H1 (cell line): ENCODE data around the gene KDELR1. TPM values are rescaled to one million over a fixed set of nuclear protein-coding genes. Genes with fewer than 3 reads are reported as not detected.
A peak's percentile ranks its signal among the peaks of the same experiment; 100 is the strongest.

ENCODE experiments used
- CTCF ChIA-PET: fragments of 300-600 bp; sonication (Branson Sonifier 250); formaldehyde crosslinking; loops from one replicate; lab custom pipeline; 2021; ENCODE audit not compliant: partially characterized antibody; lab: Charles Lee
- POLR2A ChIA-PET: fragments of 300-600 bp; sonication (Branson Sonifier 250); formaldehyde crosslinking; loops from one replicate; lab custom pipeline; 2021; ENCODE audit warnings: inconsistent platforms; ENCODE audit not compliant: partially characterized antibody; lab: Charles Lee
- DNase-seq, 2 experiments: peaks; one replicate each; pipeline versions ENCODE4 v3.0.0 to v3.0.0-alpha.2; 2010 to 2022; ENCODE audit warnings: low spot score in 2 of 2, low read depth in 1 of 2, mixed read lengths in 1 of 2
- FAIRE-seq: peaks from 2 replicates; lab custom pipeline; 2011; peaks lifted over from hg19 to GRCh38; lab: Jason Lieb, UNC
- H2AFZ ChIP-seq: 2 replicates; pipeline ENCODE4 v1.8.1; 2012; ENCODE audit warnings: low read length, inconsistent platforms
- H2AK5ac ChIP-seq: 2 replicates; pipeline ENCODE4 v1.6.1; 2013; ENCODE audit warnings: low read depth, low read length
- H2BK120ac ChIP-seq: replicated peaks from 2 replicates; pipeline ENCODE3; 2013; ENCODE audit warnings: low read depth, low read length, inconsistent platforms
- H2BK12ac ChIP-seq: 2 replicates; pipeline ENCODE4 v1.6.1; 2013; ENCODE audit warnings: low read depth, low read length
- H2BK15ac ChIP-seq: 2 replicates; pipeline ENCODE4 v1.6.1; 2013; ENCODE audit warnings: low read length
- H2BK20ac ChIP-seq: 2 replicates; pipeline ENCODE4 v1.6.1; 2013; ENCODE audit warnings: low read length
- H2BK5ac ChIP-seq: 2 replicates; pipeline ENCODE4 v1.6.1; 2013; ENCODE audit warnings: low read depth, low read length
- H3K14ac ChIP-seq: 2 replicates; pipeline ENCODE4 v1.6.1; 2013; ENCODE audit warnings: inconsistent platforms; ENCODE audit not compliant: insufficient read length
- H3K18ac ChIP-seq: 2 replicates; pipeline ENCODE4 v1.6.1; 2013; ENCODE audit warnings: low read length; ENCODE audit errors: extremely low read depth
- H3K23ac ChIP-seq: 2 replicates; pipeline ENCODE4 v1.6.1; 2013; ENCODE audit warnings: inconsistent platforms; ENCODE audit not compliant: insufficient read length
- H3K23me2 ChIP-seq: 2 replicates; pipeline ENCODE4 v1.6.1; 2013; ENCODE audit warnings: low read depth, low read length
- H3K27ac ChIP-seq: 2 replicates; pipeline ENCODE4 v1.6.1; 2011; ENCODE audit warnings: low read depth, low read length, inconsistent platforms
- H3K27me3 ChIP-seq, 4 experiments: replicated peaks in 1 of 4; 1 replicate in 1 of 4; 2 replicates in 3 of 4; pipeline versions ENCODE4 v1.6.1 to v1.8.1; 2011 to 2013; ENCODE audit warnings: low read length in 3 of 4, mild to moderate bottlenecking in 3 of 4, inconsistent platforms in 2 of 4, mixed read lengths in 2 of 4, moderate library complexity in 1 of 4; ENCODE audit not compliant: control insufficient read depth in 3 of 4, insufficient read depth in 3 of 4; ENCODE audit errors: extremely low read depth in 1 of 4
- H3K36me3 ChIP-seq, 4 experiments: 2 replicates each; pipeline versions ENCODE4 v1.6.1 to v1.8.1; 2011 to 2013; ENCODE audit warnings: mild to moderate bottlenecking in 4 of 4, low read length in 3 of 4, moderate library complexity in 2 of 4, control low read depth in 1 of 4, inconsistent platforms in 1 of 4; ENCODE audit not compliant: insufficient read depth in 4 of 4, control insufficient read depth in 2 of 4
- H3K4ac ChIP-seq: replicated peaks from 2 replicates; pipeline ENCODE3; 2013; ENCODE audit warnings: low read length, low read depth, mixed read lengths, inconsistent platforms; ENCODE audit not compliant: insufficient read length
- H3K4me1 ChIP-seq, 4 experiments: replicated peaks in 1 of 4; 1 replicate in 1 of 4; 2 replicates in 3 of 4; pipeline versions ENCODE4 v1.6.1 to v1.8.1; 2011 to 2013; ENCODE audit warnings: low read length in 3 of 4, inconsistent platforms in 2 of 4, mixed read lengths in 1 of 4; ENCODE audit not compliant: insufficient read depth in 4 of 4, control insufficient read depth in 3 of 4
- H3K4me2 ChIP-seq, 2 experiments: 2 replicates each; pipeline versions ENCODE4 v1.6.1 to v1.8.1; 2011 to 2013; ENCODE audit warnings: low read depth in 2 of 2, low read length in 2 of 2, control low read depth in 1 of 2, inconsistent platforms in 1 of 2, mild to moderate bottlenecking in 1 of 2; ENCODE audit not compliant: insufficient read depth in 1 of 2
- H3K4me3 ChIP-seq, 4 experiments: fragments of 200-600, 300-600 bp in 1 of 4; sonication (generic), shearing (Covaris generic), sonication (Bioruptor Twin) in 1 of 4; 2 replicates each; pipeline versions ENCODE4 v1.5.1 to v1.8.1; 2011 to 2016; ENCODE audit warnings: low read length in 4 of 4, low read depth in 3 of 4, control low read depth in 2 of 4, inconsistent platforms in 2 of 4, mild to moderate bottlenecking in 2 of 4, mixed read lengths in 1 of 4, moderate library complexity in 1 of 4; ENCODE audit not compliant: insufficient read depth in 2 of 4; ENCODE audit errors: extremely low read depth in 1 of 4
- H3K56ac ChIP-seq: replicated peaks from 2 replicates; pipeline ENCODE3; 2013; ENCODE audit warnings: low read depth, mild to moderate bottlenecking, mixed read lengths, low read length, inconsistent platforms; ENCODE audit not compliant: insufficient read length
- H3K79me1 ChIP-seq: 2 replicates; pipeline ENCODE4 v1.6.1; 2013; ENCODE audit warnings: low read depth, low read length, control low read depth
- H3K79me2 ChIP-seq, 2 experiments: 2 replicates each; pipeline versions ENCODE4 v1.6.1 to v1.8.1; 2012 to 2013; ENCODE audit warnings: low read length in 2 of 2, mild to moderate bottlenecking in 2 of 2, inconsistent platforms in 1 of 2; ENCODE audit not compliant: insufficient read depth in 2 of 2, control insufficient read depth in 1 of 2
- H3K9ac ChIP-seq, 4 experiments: replicated peaks in 1 of 4; 1 replicate in 1 of 4; 2 replicates in 3 of 4; pipeline versions ENCODE4 v1.6.1 to v1.8.1; 2011 to 2013; ENCODE audit warnings: low read depth in 3 of 4, low read length in 3 of 4, control low read depth in 2 of 4, mild to moderate bottlenecking in 2 of 4, moderate library complexity in 2 of 4, inconsistent platforms in 1 of 4; ENCODE audit errors: extremely low read depth in 1 of 4
- H3K9me3 ChIP-seq, 2 experiments: 2 replicates each; pipeline versions ENCODE4 v1.6.1 to v1.8.1; 2012 to 2013; ENCODE audit warnings: mild to moderate bottlenecking in 2 of 2, moderate library complexity in 2 of 2, control low read depth in 1 of 2, inconsistent platforms in 1 of 2, low read depth in 1 of 2, low read length in 1 of 2, mixed read lengths in 1 of 2; ENCODE audit not compliant: insufficient read depth in 2 of 2
- H4K20me1 ChIP-seq, 2 experiments: replicated peaks in 1 of 2; 2 replicates each; pipeline versions ENCODE3 to v1.8.1; 2011 to 2013; ENCODE audit warnings: inconsistent platforms in 2 of 2, low read length in 2 of 2, mild to moderate bottlenecking in 1 of 2; ENCODE audit not compliant: insufficient read depth in 2 of 2, control insufficient read depth in 1 of 2
- H4K5ac ChIP-seq: 2 replicates; pipeline ENCODE4 v1.6.1; 2013; ENCODE audit warnings: low read length, low read depth, mixed read lengths, inconsistent platforms; ENCODE audit not compliant: insufficient read length
- H4K8ac ChIP-seq: 2 replicates; pipeline ENCODE4 v1.8.0; 2013; ENCODE audit warnings: mild to moderate bottlenecking, moderate library complexity, low read length, inconsistent platforms; ENCODE audit not compliant: insufficient read depth; ENCODE audit errors: extremely low read depth
- H4K91ac ChIP-seq: replicated peaks from 2 replicates; pipeline ENCODE3; 2013; ENCODE audit warnings: low read length, mixed read lengths, inconsistent platforms; ENCODE audit not compliant: insufficient read length
- BCL11A ChIP-seq, 2 experiments: IDR thresholded peaks; one replicate each; pipeline ENCODE4 v1.6.1; 2011; ENCODE audit warnings: low read depth in 2 of 2, low read length in 2 of 2, mild to moderate bottlenecking in 2 of 2
- CEBPB ChIP-seq: IDR thresholded peaks from 2 replicates; pipeline ENCODE4 v1.6.1; 2012; ENCODE audit warnings: low read depth, low read length
- CHD1 ChIP-seq: IDR thresholded peaks from 2 replicates; pipeline ENCODE4 v1.6.1; 2012; ENCODE audit warnings: low read depth, low read length, improper control_type of control experiment
- CHD2 ChIP-seq: IDR thresholded peaks from 2 replicates; pipeline ENCODE4 v1.6.1; 2012; ENCODE audit warnings: low read length, improper control_type of control experiment
- EP300 ChIP-seq, 2 experiments: IDR thresholded peaks; 1 replicate in 1 of 2; 2 replicates in 1 of 2; pipeline ENCODE4 v1.6.1; 2011 to 2012; ENCODE audit warnings: low read depth in 2 of 2, low read length in 2 of 2, mild to moderate bottlenecking in 2 of 2, borderline replicate concordance in 1 of 2, inconsistent platforms in 1 of 2, moderate library complexity in 1 of 2
- GTF2F1 ChIP-seq: IDR thresholded peaks from 2 replicates; pipeline ENCODE4 v1.6.1; 2012; ENCODE audit warnings: low read depth, low read length, improper control_type of control experiment, borderline replicate concordance
- JUN ChIP-seq: IDR thresholded peaks from 2 replicates; pipeline ENCODE4 v1.6.1; 2011; ENCODE audit warnings: low read depth, mild to moderate bottlenecking, improper control_type of control experiment, low read length
- KDM1A ChIP-seq: fragments of 200-600, 300-600 bp; sonication (generic); IDR thresholded peaks from 2 replicates; pipeline ENCODE4 v1.7.1; 2016; ENCODE audit warnings: mild to moderate bottlenecking, low read length, borderline replicate concordance
- KDM4A ChIP-seq: IDR thresholded peaks from one replicate; pipeline ENCODE4 v1.7.1; 2012; ENCODE audit warnings: low read depth, mild to moderate bottlenecking, moderate library complexity, low read length, inconsistent platforms; ENCODE audit not compliant: severe bottlenecking
- POLR2AphosphoS5 ChIP-seq: IDR thresholded peaks from 2 replicates; pipeline ENCODE4 v1.6.1; 2011; ENCODE audit warnings: low read depth, low read length
- POU5F1 ChIP-seq: IDR thresholded peaks from 2 replicates; pipeline ENCODE4 v1.6.1; 2011; ENCODE audit warnings: low read depth, mild to moderate bottlenecking, low read length, moderate library complexity
- RFX5 ChIP-seq: IDR thresholded peaks from 2 replicates; pipeline ENCODE4 v1.6.1; 2011; ENCODE audit warnings: low read depth, low read length, improper control_type of control experiment, borderline replicate concordance
- SP4 ChIP-seq: IDR thresholded peaks from 2 replicates; pipeline ENCODE4 v1.6.1; 2012; ENCODE audit warnings: low read length, inconsistent platforms
- WGBS, 2 experiments: shearing (Covaris generic) in 1 of 2; methylation state at CpG; one replicate each; pipeline versions ENCODE4 v1.1.6 to v1.1.7; 2013 to 2015; ENCODE audit warnings: low lambda C conversion rate in 2 of 2, mixed read lengths in 2 of 2, inconsistent platforms in 1 of 2, low coverage in 1 of 2, missing lambda C conversion rate in 1 of 2; ENCODE audit not compliant: insufficient replicate concordance in 2 of 2, insufficient coverage in 1 of 2, insufficient read length in 1 of 2; ENCODE audit errors: extremely low coverage in 1 of 2, missing lambda C conversion rate in 1 of 2; 5-methylcytosine and 5-hydroxymethylcytosine counted together
- polyA plus RNA-seq, 7 experiments: library from polyadenylated mRNA; depleted of rRNA in 3 of 7; stranded (reverse) in 5 of 7; unstranded in 2 of 7; fragments of >200 nt in 5 of 7; fragments of 200-250 nt in 2 of 7; gene quantifications; 1 replicate in 5 of 7; 2 replicates in 1 of 7; 4 replicates in 1 of 7; pipeline versions ENCODE4 v1.2.1 to v1.2.3, GENCODE V29; 2011 to 2013; ENCODE audit warnings: missing spikeins in 2 of 7, mixed read lengths in 2 of 7
- total RNA-seq: library from RNA; stranded (reverse); fragmentation: NEBNext Ultra II Directional; extraction: Animal tissue kit (Norgen Biotek cat#: 25700); gene quantifications from 2 replicates; pipeline ENCODE4 v1.2.1, GENCODE V29; 2021

The KDELR1 gene
- total and polyA plus RNA-seq, 2 of the 8 experiments (the other 6 are each of a cell fraction or from before 2014, with no cell fraction given), result 225 to 231 TPM

DNA sequence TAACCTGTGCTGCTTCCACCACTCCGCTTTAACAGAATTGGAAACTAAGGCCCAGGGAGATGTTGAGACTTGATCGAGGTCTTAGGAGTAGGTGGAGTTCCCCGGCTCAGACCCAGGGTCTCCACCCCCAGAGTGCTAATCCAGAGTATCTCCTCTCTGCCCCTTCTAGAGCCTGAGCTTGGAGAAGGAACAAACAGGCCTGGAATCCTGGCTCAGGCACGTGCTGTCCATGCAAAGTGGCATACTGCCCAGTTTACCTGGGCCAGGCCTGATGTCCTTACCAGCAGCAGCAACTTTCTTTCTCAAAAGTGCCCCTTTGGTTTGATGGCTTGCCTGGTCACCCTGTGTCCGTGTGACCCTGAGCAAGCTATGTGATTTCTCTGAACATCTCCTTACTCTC lies 23.5 kb downstream of the KDELR1 start:
- H2BK12ac ChIP-seq, result 0 out of 2 replicates have a peak overlapping the region, but pooled peaks have one; percentile 50
- DNase-seq (no peak), FAIRE-seq (no peak)
- POLR2A ChIA-PET, result interaction anchor here (0.6 to 1.6 kb wide), 4 partner anchors 11 to 33 kb away, joined by 3 to 4 read pairs (median 4); no protein-coding TSS in a partner anchor
- H3K4me2 ChIP-seq, result no peak overlapping the region
- CTCF ChIA-PET, result interaction anchor here (0.7 to 1.4 kb wide), 2 partner anchors 14 to 15 kb away, joined by 3 read pairs; no protein-coding TSS in a partner anchor
- H2AK5ac ChIP-seq, result no peak overlapping the region
- 90% methylated on average over 5 of the region's 5 CpGs; no CpG with 5 or more reads in 1 of the 2 experiments for WGBS, 2 experiments
- H3K9me3 ChIP-seq, result no peaks in the 10 kb centered on the region
- no peaks in the 10 kb centered on the region for H4K20me1 ChIP-seq
- no peak overlapping the region for H3K14ac ChIP-seq
- H3K56ac ChIP-seq, result no peak overlapping the region
- no peak overlapping the region for H3K23ac ChIP-seq
- H3K27me3 ChIP-seq, result peaks cover 0 to 10% (median 2%) of the 10 kb centered on the region in 4 experiments; a peak in 3 of 7 replicates
- H2BK120ac ChIP-seq, result no peak overlapping the region
- H3K4me1 ChIP-seq, result peaks cover 0 to 5% (median 4%) of the 10 kb centered on the region in 4 experiments; a peak in 4 of 7 replicates
- no peak overlapping the region; the same call in 1 of the 2 replicates for H4K8ac ChIP-seq
- no peak overlapping the region for H3K27ac ChIP-seq
- H4K91ac ChIP-seq, result no peak overlapping the region
- H3K36me3 ChIP-seq, result no peaks in the 10 kb centered on the region; a peak in 1 of 8 replicates
- H3K4ac ChIP-seq, result no peak overlapping the region
- no peak for TF ChIP-seq BCL11A (IDR thresholded peaks at IDR 0.05; ENCODE audit: low read depth in 2 of 2, low read length in 2 of 2)
- TF ChIP-seq POU5F1, result no peak
- no peak for TF ChIP-seq GTF2F1
- no peak for TF ChIP-seq CEBPB
- no peak for TF ChIP-seq RFX5
- no peak for TF ChIP-seq SP4
- TF ChIP-seq CHD2, result no peak
- no peak for TF ChIP-seq JUN
- no peak for TF ChIP-seq EP300 (IDR thresholded peaks at IDR 0.05; ENCODE audit: borderline replicate concordance in 1 of 2, low read depth in 2 of 2, low read length in 2 of 2)
- TF ChIP-seq KDM4A, result no peak
- no peak for TF ChIP-seq CHD1
- no peak for TF ChIP-seq POLR2AphosphoS5
- no peak for TF ChIP-seq KDM1A
- H3K18ac ChIP-seq, result no peak overlapping the region
- peaks cover 7% of the 10 kb centered on the region for H3K23me2 ChIP-seq
- H3K79me2 ChIP-seq, result no peaks in the 10 kb centered on the region
- no peak overlapping the region for H4K5ac ChIP-seq
- H3K4me3 ChIP-seq, result no peak overlapping the region
- H2BK5ac ChIP-seq, result no peak overlapping the region
- no peak overlapping the region for H2AFZ ChIP-seq
- no peak overlapping the region for H2BK15ac ChIP-seq
- no peak overlapping the region for H2BK20ac ChIP-seq
- no peaks in the 10 kb centered on the region for H3K79me1 ChIP-seq
- H3K9ac ChIP-seq, result no peak overlapping the region
